HL-60 (cell line): ENCODE measurements around the gene RPL10.
A peak's percentile ranks its signal among the peaks of the same experiment; 100 is the strongest.
"Not testable (repeated sequence)": the region's sequence is repeated elsewhere in the genome, so short reads cannot be mapped to it uniquely, and the experiment has no call there.

Source experiments
- DNase-seq, 2 experiments: peaks; one replicate each; pipeline ENCODE4 v3.0.0-alpha.2; 2010 to 2020; ENCODE audit warnings: low read depth in 1 of 2, low spot score in 1 of 2
- H3K27ac ChIP-seq: fragments of 250-450 bp; sonication (Bioruptor Pico); replicated peaks from 2 replicates; pipeline ENCODE4 v1.5.1; 2020; ENCODE audit warnings: mild to moderate bottlenecking, moderate library complexity
- H3K27me3 ChIP-seq: fragments of 250-450 bp; sonication (Bioruptor Pico); 2 replicates; pipeline ENCODE4 v1.5.1; 2021; ENCODE audit warnings: mild to moderate bottlenecking, moderate library complexity; ENCODE audit not compliant: insufficient read depth, poor library complexity, severe bottlenecking
- H3K4me3 ChIP-seq: replicated peaks from 2 replicates; pipeline ENCODE4 v1.5.1; 2011; ENCODE audit warnings: mild to moderate bottlenecking, control low read depth, low read length; ENCODE audit not compliant: insufficient read depth
- GABPA ChIP-seq: IDR thresholded peaks from 2 replicates; pipeline ENCODE4 v1.6.1; 2012; ENCODE audit warnings: low read depth
- POLR2AphosphoS5 ChIP-seq: IDR thresholded peaks from 2 replicates; pipeline ENCODE4 v1.6.1; 2012; ENCODE audit warnings: low read depth
- SPI1 ChIP-seq: IDR thresholded peaks from 2 replicates; pipeline ENCODE4 v1.6.1; 2012; ENCODE audit warnings: low read depth, mild to moderate bottlenecking, borderline replicate concordance
- TF ChIP-seq, protein P1 (sequence below): IDR thresholded peaks from one replicate; pipeline ENCODE4 v1.5.1; 2011; ENCODE audit warnings: low read length, control low read depth, inconsistent platforms; ENCODE audit not compliant: insufficient read depth
- TF ChIP-seq, protein P2 (sequence below): IDR thresholded peaks from 2 replicates; pipeline ENCODE4 v1.6.1; 2012; ENCODE audit warnings: low read depth; ENCODE audit not compliant: insufficient replicate concordance

RPL10 gene

DNA sequence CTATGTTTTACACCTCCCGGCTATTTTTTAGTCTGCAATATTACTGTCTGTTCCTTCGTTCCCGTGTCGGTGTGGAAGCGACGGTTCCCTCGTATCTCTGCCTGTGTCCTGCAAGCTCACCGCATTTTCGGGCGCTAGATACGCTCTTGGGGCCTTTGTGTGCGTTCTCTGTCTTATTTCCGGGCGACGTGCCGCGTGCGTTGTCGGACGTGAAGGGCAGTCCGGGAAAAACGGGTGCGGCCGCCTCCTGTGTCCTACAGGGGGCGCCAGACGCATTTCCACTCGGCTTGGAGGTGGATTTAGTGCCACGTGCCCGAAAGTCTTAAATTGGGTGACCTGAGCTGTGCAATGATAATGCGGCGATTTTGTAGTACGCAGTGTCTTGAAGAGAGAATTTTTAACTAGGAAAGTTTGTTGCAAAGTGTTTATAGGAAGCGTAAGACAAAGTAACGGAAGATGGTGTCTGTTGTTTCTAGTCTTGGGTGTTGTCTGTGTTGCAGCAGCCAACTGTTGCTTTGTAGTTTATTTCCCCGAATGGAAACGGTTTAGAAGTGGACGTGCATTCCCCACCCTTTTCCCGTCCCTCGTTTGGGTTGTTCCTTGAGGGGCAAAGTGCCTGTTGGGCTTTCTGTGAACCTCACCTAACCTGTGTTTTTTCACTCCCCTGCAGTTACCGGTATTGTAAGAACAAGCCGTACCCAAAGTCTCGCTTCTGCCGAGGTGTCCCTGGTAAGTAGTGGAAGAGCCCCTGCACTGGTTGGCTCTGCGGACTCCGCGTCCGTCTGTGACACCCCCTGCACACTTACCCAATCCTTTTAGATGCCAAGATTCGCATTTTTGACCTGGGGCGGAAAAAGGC is 720 bp downstream of the RPL10 start:
- peak; percentile 70 to 85 for DNase-seq
- TF ChIP-seq, protein P1, sequence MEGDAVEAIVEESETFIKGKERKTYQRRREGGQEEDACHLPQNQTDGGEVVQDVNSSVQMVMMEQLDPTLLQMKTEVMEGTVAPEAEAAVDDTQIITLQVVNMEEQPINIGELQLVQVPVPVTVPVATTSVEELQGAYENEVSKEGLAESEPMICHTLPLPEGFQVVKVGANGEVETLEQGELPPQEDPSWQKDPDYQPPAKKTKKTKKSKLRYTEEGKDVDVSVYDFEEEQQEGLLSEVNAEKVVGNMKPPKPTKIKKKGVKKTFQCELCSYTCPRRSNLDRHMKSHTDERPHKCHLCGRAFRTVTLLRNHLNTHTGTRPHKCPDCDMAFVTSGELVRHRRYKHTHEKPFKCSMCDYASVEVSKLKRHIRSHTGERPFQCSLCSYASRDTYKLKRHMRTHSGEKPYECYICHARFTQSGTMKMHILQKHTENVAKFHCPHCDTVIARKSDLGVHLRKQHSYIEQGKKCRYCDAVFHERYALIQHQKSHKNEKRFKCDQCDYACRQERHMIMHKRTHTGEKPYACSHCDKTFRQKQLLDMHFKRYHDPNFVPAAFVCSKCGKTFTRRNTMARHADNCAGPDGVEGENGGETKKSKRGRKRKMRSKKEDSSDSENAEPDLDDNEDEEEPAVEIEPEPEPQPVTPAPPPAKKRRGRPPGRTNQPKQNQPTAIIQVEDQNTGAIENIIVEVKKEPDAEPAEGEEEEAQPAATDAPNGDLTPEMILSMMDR, result peak; percentile 34
- no peak for TF ChIP-seq SPI1
- TF ChIP-seq POLR2AphosphoS5, result peak; percentile 10
- TF ChIP-seq GABPA, result peak; percentile 16; the same call in 1 of the 2 replicates
- TF ChIP-seq, protein P2, sequence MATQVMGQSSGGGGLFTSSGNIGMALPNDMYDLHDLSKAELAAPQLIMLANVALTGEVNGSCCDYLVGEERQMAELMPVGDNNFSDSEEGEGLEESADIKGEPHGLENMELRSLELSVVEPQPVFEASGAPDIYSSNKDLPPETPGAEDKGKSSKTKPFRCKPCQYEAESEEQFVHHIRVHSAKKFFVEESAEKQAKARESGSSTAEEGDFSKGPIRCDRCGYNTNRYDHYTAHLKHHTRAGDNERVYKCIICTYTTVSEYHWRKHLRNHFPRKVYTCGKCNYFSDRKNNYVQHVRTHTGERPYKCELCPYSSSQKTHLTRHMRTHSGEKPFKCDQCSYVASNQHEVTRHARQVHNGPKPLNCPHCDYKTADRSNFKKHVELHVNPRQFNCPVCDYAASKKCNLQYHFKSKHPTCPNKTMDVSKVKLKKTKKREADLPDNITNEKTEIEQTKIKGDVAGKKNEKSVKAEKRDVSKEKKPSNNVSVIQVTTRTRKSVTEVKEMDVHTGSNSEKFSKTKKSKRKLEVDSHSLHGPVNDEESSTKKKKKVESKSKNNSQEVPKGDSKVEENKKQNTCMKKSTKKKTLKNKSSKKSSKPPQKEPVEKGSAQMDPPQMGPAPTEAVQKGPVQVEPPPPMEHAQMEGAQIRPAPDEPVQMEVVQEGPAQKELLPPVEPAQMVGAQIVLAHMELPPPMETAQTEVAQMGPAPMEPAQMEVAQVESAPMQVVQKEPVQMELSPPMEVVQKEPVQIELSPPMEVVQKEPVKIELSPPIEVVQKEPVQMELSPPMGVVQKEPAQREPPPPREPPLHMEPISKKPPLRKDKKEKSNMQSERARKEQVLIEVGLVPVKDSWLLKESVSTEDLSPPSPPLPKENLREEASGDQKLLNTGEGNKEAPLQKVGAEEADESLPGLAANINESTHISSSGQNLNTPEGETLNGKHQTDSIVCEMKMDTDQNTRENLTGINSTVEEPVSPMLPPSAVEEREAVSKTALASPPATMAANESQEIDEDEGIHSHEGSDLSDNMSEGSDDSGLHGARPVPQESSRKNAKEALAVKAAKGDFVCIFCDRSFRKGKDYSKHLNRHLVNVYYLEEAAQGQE, result no peak
- H3K27ac ChIP-seq, result peak overlapping the region; percentile 95
- no peaks in the 10 kb centered on the region for H3K27me3 ChIP-seq
- H3K4me3 ChIP-seq, result peak overlapping the region; percentile 57

DNA sequence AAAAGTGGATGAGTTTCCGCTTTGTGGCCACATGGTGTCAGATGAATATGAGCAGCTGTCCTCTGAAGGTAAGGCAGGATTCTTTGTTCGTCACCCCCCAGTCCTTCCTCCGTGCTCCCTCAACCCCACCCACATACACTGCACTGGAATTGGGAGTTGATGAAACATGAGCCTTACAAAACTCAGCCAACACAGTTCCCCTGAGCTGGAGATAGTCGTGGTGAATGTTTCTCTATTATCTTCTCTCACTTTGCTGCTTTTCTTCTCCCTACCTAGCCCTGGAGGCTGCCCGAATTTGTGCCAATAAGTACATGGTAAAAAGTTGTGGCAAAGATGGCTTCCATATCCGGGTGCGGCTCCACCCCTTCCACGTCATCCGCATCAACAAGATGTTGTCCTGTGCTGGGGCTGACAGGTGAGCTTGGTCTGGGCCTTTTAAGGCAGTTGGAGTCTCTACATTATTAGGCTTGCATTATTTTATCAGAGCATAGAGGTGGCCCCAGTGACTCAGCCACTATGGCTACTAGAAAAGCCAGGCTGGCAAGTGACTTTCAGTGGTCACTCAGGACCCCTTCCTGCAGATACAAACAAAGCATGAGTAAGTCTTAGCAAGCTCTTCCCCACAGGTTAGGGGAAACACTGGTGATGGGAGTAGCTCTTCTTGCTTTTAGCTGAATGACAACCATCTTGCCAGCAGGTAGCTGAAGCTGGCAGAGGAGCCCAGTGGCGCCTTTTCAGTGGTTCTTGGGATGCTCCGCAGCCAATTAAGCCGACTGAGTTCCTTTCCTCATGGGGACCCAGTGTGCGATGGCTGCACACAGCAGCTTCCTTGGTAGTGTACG is 1.6 kb downstream of the RPL10 start:
- H3K27ac ChIP-seq, result peak overlapping the region; percentile 95
- DNase-seq, result peak in 1 of 2 experiments; percentile 41
- H3K4me3 ChIP-seq, result peak overlapping the region; percentile 57
- no peaks in the 10 kb centered on the region for H3K27me3 ChIP-seq
- TF ChIP-seq GABPA (no peak), POLR2AphosphoS5 (peak; percentile 43; the same call in 1 of the 2 replicates)
- TF ChIP-seq, protein P1, result no peak
- TF ChIP-seq, protein P2, result no peak

DNA sequence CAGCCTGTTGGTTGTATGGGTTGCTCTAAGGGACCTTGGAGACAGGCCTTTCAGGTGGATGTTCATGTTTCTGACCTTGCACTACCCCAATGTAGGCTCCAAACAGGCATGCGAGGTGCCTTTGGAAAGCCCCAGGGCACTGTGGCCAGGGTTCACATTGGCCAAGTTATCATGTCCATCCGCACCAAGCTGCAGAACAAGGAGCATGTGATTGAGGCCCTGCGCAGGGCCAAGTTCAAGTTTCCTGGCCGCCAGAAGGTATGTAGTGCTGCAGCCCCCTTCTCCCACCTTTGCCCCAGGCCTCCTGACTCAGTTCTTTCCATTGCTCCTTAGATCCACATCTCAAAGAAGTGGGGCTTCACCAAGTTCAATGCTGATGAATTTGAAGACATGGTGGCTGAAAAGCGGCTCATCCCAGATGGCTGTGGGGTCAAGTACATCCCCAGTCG is 2.2 kb downstream of the RPL10 start:
- not testable (repeated sequence) for H3K27ac ChIP-seq, DNase-seq, H3K27me3 ChIP-seq, H3K4me3 ChIP-seq
